Measurements from ENCODE around the gene CITED1. TPM values are rescaled to one million over a fixed set of nuclear protein-coding genes. Genes with fewer than 3 reads are reported as not detected.

CITED1 gene, protein sequence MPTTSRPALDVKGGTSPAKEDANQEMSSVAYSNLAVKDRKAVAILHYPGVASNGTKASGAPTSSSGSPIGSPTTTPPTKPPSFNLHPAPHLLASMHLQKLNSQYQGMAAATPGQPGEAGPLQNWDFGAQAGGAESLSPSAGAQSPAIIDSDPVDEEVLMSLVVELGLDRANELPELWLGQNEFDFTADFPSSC
- total RNA-seq (1 to 10 TPM in 1 of 5 experiments, not detected in 4; 1.5 TPM), polyA plus RNA-seq (not detected), total RNA-seq (not detected)

GRCh38 chrX:72305286-72306084 is at the start of gene CITED1:
TSS of gene CITED1 (minus strand) at chrX:72305914. CDS start at chrX:72302869, 3,045 bp downstream.
- ChIA-PET POLR2A (interaction anchor here (1.5 kb wide), 1 partner anchor 124 kb away, joined by 5 read pairs; the partner anchor contains the start of gene PIN4), CTCF (no interaction called here)
- Histone ChIP-seq H3K4me3 (ENCODE audit: low read length) (peak within 1 kb of the TSS; percentile 53), H3K27me3 (ENCODE audit: control insufficient read depth in 2 of 2, insufficient read depth in 2 of 2, low read length in 2 of 2) (peaks cover 0 to 15% of the 10 kb centered on the region in 2 donors), H3K27ac (ENCODE audit: low read depth, low read length) (no peak within 1 kb of the TSS), H3K4me1 (ENCODE audit: control insufficient read depth in 2 of 2, insufficient read depth in 2 of 2, low read length in 2 of 2) (peaks cover 10 to 14% of the 10 kb centered on the region in 2 donors), H3K36me3 (ENCODE audit: control insufficient read depth in 2 of 3, insufficient read depth in 3 of 3, low read length in 3 of 3) (no peaks in the 10 kb centered on the region), H3K9me3 (ENCODE audit: control insufficient read depth in 2 of 3, low read length in 3 of 3) (no peaks in the 10 kb centered on the region)
- peaks cover 0 to 5% (median 0%) of the 10 kb centered on the region in 11 donors for H3K9me3 Mint-ChIP-seq
- DNase-seq = peak in 1 of 9 donors; percentile 4
- peaks cover 27 to 76% (median 45%) of the 10 kb centered on the region in 5 donors for H3K27me3 Mint-ChIP-seq
- no peaks in the 10 kb centered on the region for H3K36me3 Mint-ChIP-seq
- H3K4me3 Mint-ChIP-seq = peak within 1 kb of the TSS; percentile 75 to 90 (median 86)
- intact Hi-C loops (cut with micrococcal nuclease) = no loop called here
- no peak within 1 kb of the TSS for H3K27ac Mint-ChIP-seq
- ATAC-seq = peak; percentile 34
- H3K4me1 Mint-ChIP-seq = peaks cover 4 to 44% (median 27%) of the 10 kb centered on the region in 7 donors

GRCh38 chrX:72352786-72353185 is 47.1 kb upstream of the CITED1 start:
- Mint-ChIP-seq H3K4me3 (no peak overlapping the region), H3K36me3 (peaks cover 5 to 18% (median 11%) of the 10 kb centered on the region in 5 donors), H3K27ac (no peak overlapping the region), H3K4me1 (peaks cover 0 to 19% (median 0%) of the 10 kb centered on the region in 7 donors), H3K9me3 (no peaks in the 10 kb centered on the region), H3K27me3 (no peaks in the 10 kb centered on the region)
- H3K4me1 ChIP-seq (ENCODE audit: control insufficient read depth in 2 of 2, insufficient read depth in 2 of 2, low read length in 2 of 2) = no peaks in the 10 kb centered on the region
- ATAC-seq = no peak
- H3K9me3 ChIP-seq (ENCODE audit: control insufficient read depth in 2 of 3, low read length in 3 of 3) = no peaks in the 10 kb centered on the region
- intact Hi-C loops (cut with micrococcal nuclease) = no loop called here
- H3K36me3 ChIP-seq (ENCODE audit: control insufficient read depth in 2 of 3, insufficient read depth in 3 of 3, low read length in 3 of 3) = peaks cover 0 to 10% (median 0%) of the 10 kb centered on the region in 3 experiments
- H3K4me3 ChIP-seq (ENCODE audit: low read length) = no peak overlapping the region
- DNase-seq = no peak
- ChIA-PET POLR2A (no interaction called here), CTCF (no interaction called here)
- no peaks in the 10 kb centered on the region for H3K27me3 ChIP-seq (ENCODE audit: control insufficient read depth in 2 of 2, insufficient read depth in 2 of 2, low read length in 2 of 2)
- H3K27ac ChIP-seq (ENCODE audit: low read depth, low read length) = no peak overlapping the region

- no peak overlapping the region for H3K4me3 ChIP-seq (ENCODE audit: low read length)
- no peaks in the 10 kb centered on the region for H3K4me1 ChIP-seq (ENCODE audit: control insufficient read depth in 2 of 2, insufficient read depth in 2 of 2, low read length in 2 of 2)
- no peaks in the 10 kb centered on the region for H3K27me3 Mint-ChIP-seq
- H3K27me3 ChIP-seq (ENCODE audit: control insufficient read depth in 2 of 2, insufficient read depth in 2 of 2, low read length in 2 of 2) = no peaks in the 10 kb centered on the region
- H3K27ac Mint-ChIP-seq = no peak overlapping the region
- H3K36me3 Mint-ChIP-seq = peaks cover 5 to 17% (median 14%) of the 10 kb centered on the region in 5 donors
- no peaks in the 10 kb centered on the region for H3K9me3 Mint-ChIP-seq
- no peak overlapping the region for H3K27ac ChIP-seq (ENCODE audit: low read depth, low read length)
- H3K9me3 ChIP-seq (ENCODE audit: control insufficient read depth in 2 of 3, low read length in 3 of 3) = no peaks in the 10 kb centered on the region
- CTCF ChIA-PET = no interaction called here
- POLR2A ChIA-PET = no interaction called here
- H3K36me3 ChIP-seq (ENCODE audit: control insufficient read depth in 2 of 3, insufficient read depth in 3 of 3, low read length in 3 of 3) = peaks cover 0 to 10% (median 0%) of the 10 kb centered on the region in 3 experiments
- DNase-seq (no peak), ATAC-seq (no peak)
- H3K4me1 Mint-ChIP-seq = peaks cover 0 to 19% (median 0%) of the 10 kb centered on the region in 7 donors
- H3K4me3 Mint-ChIP-seq = no peak overlapping the region
- intact Hi-C loops (cut with micrococcal nuclease) = no loop called here
Measured at GRCh38 chrX:72351606-72352334, 46.1 kb upstream of the CITED1 start.

- Mint-ChIP-seq H3K36me3 (peaks cover 5 to 15% (median 13%) of the 10 kb centered on the region in 5 donors), H3K9me3 (no peaks in the 10 kb centered on the region), H3K4me3 (no peak overlapping the region), H3K27ac (peak overlapping the region in 1 of 9 donors; percentile 56), H3K27me3 (no peaks in the 10 kb centered on the region), H3K4me1 (peaks cover 0 to 19% (median 0%) of the 10 kb centered on the region in 7 donors)
- Histone ChIP-seq H3K4me1 (ENCODE audit: control insufficient read depth in 2 of 2, insufficient read depth in 2 of 2, low read length in 2 of 2) (no peaks in the 10 kb centered on the region), H3K4me3 (ENCODE audit: low read length) (no peak overlapping the region), H3K36me3 (ENCODE audit: control insufficient read depth in 2 of 3, insufficient read depth in 3 of 3, low read length in 3 of 3) (peaks cover 0 to 10% (median 0%) of the 10 kb centered on the region in 3 experiments), H3K9me3 (ENCODE audit: control insufficient read depth in 2 of 3, low read length in 3 of 3) (no peaks in the 10 kb centered on the region), H3K27ac (ENCODE audit: low read depth, low read length) (no peak overlapping the region), H3K27me3 (ENCODE audit: control insufficient read depth in 2 of 2, insufficient read depth in 2 of 2, low read length in 2 of 2) (no peaks in the 10 kb centered on the region)
- intact Hi-C loops (cut with micrococcal nuclease) = no loop called here
- POLR2A ChIA-PET = no interaction called here
- CTCF ChIA-PET = no interaction called here
- peak in 1 of 9 donors; percentile 21 for DNase-seq
- ATAC-seq = no peak
Measured at GRCh38 chrX:72349190-72349589, 43.5 kb upstream of the CITED1 start.

- no peaks in the 10 kb centered on the region for H3K9me3 ChIP-seq (ENCODE audit: control insufficient read depth in 2 of 3, low read length in 3 of 3)
- H3K4me1 Mint-ChIP-seq = peaks cover 0 to 19% (median 0%) of the 10 kb centered on the region in 7 donors
- H3K9me3 Mint-ChIP-seq = no peaks in the 10 kb centered on the region
- H3K27ac Mint-ChIP-seq = no peak overlapping the region
- DNase-seq = no peak
- intact Hi-C loops (cut with micrococcal nuclease) = no loop called here
- no peak overlapping the region for H3K27ac ChIP-seq (ENCODE audit: low read depth, low read length)
- CTCF ChIA-PET = no interaction called here
- H3K27me3 ChIP-seq (ENCODE audit: control insufficient read depth in 2 of 2, insufficient read depth in 2 of 2, low read length in 2 of 2) = no peaks in the 10 kb centered on the region
- peaks cover 5 to 15% (median 13%) of the 10 kb centered on the region in 5 donors for H3K36me3 Mint-ChIP-seq
- POLR2A ChIA-PET = no interaction called here
- no peak overlapping the region for H3K4me3 Mint-ChIP-seq
- no peak overlapping the region for H3K4me3 ChIP-seq (ENCODE audit: low read length)
- peaks cover 0 to 10% (median 0%) of the 10 kb centered on the region in 3 experiments for H3K36me3 ChIP-seq (ENCODE audit: control insufficient read depth in 2 of 3, insufficient read depth in 3 of 3, low read length in 3 of 3)
- no peak for ATAC-seq
- no peaks in the 10 kb centered on the region for H3K27me3 Mint-ChIP-seq
- no peaks in the 10 kb centered on the region for H3K4me1 ChIP-seq (ENCODE audit: control insufficient read depth in 2 of 2, insufficient read depth in 2 of 2, low read length in 2 of 2)
Measured at GRCh38 chrX:72348247-72348979, 42.7 kb upstream of the CITED1 start.

GRCh38 chrX:72347366-72347765 is 41.7 kb upstream of the CITED1 start:
- Mint-ChIP-seq H3K9me3 (no peaks in the 10 kb centered on the region), H3K27ac (no peak overlapping the region), H3K36me3 (peaks cover 5 to 15% (median 13%) of the 10 kb centered on the region in 5 donors), H3K4me1 (peaks cover 0 to 19% (median 0%) of the 10 kb centered on the region in 7 donors), H3K4me3 (no peak overlapping the region), H3K27me3 (no peaks in the 10 kb centered on the region)
- no peak overlapping the region for H3K27ac ChIP-seq (ENCODE audit: low read depth, low read length)
- intact Hi-C loops (cut with micrococcal nuclease) = no loop called here
- no peak overlapping the region for H3K4me3 ChIP-seq (ENCODE audit: low read length)
- no peaks in the 10 kb centered on the region for H3K27me3 ChIP-seq (ENCODE audit: control insufficient read depth in 2 of 2, insufficient read depth in 2 of 2, low read length in 2 of 2)
- ATAC-seq (no peak), DNase-seq (no peak)
- H3K36me3 ChIP-seq (ENCODE audit: control insufficient read depth in 2 of 3, insufficient read depth in 3 of 3, low read length in 3 of 3) = peaks cover 0 to 10% (median 0%) of the 10 kb centered on the region in 3 experiments
- H3K9me3 ChIP-seq (ENCODE audit: control insufficient read depth in 2 of 3, low read length in 3 of 3) = no peaks in the 10 kb centered on the region
- ChIA-PET CTCF (no interaction called here), POLR2A (no interaction called here)
- H3K4me1 ChIP-seq (ENCODE audit: control insufficient read depth in 2 of 2, insufficient read depth in 2 of 2, low read length in 2 of 2) = no peaks in the 10 kb centered on the region
